ENCODE results near the gene SUGCT.
"Not testable (repeated sequence)": the region's sequence is repeated elsewhere in the genome, so short reads cannot be mapped to it uniquely, and the experiment has no call there.

Gene SUGCT

GRCh38 chr7:40621592-40621998 is 486.8 kb downstream of the SUGCT start:
- no peak for TF ChIP-seq CTCF (conservative IDR thresholded peaks at IDR 0.05; ENCODE audit: low read depth, low read length)
- H3K4me3 ChIP-seq (ENCODE audit: low read length), result no peak overlapping the region
- DNase-seq (ENCODE audit: low read depth), result no peak

GRCh38 chr7:40622941-40623501 is 488.2 kb downstream of the SUGCT start:
- no peak overlapping the region for H3K4me3 ChIP-seq (ENCODE audit: low read length)
- TF ChIP-seq CTCF (conservative IDR thresholded peaks at IDR 0.05; ENCODE audit: low read depth, low read length), result no peak
- DNase-seq (ENCODE audit: low read depth), result no peak

GRCh38 chr7:40623863-40624262 is 489.1 kb downstream of the SUGCT start:
- DNase-seq (ENCODE audit: low read depth), result no peak
- H3K4me3 ChIP-seq (ENCODE audit: low read length), result no peak overlapping the region
- no peak for TF ChIP-seq CTCF (conservative IDR thresholded peaks at IDR 0.05; ENCODE audit: low read depth, low read length)

- not testable (repeated sequence) for H3K4me3 ChIP-seq (ENCODE audit: low read length)
These were observed 492.6 kb downstream of the SUGCT start for GRCh38 chr7:40627361-40627760.

GRCh38 chr7:40629891-40630290 is 495.1 kb downstream of the SUGCT start:
- DNase-seq (ENCODE audit: low read depth), result no peak
- no peak overlapping the region for H3K4me3 ChIP-seq (ENCODE audit: low read length)
- TF ChIP-seq CTCF (conservative IDR thresholded peaks at IDR 0.05; ENCODE audit: low read depth, low read length), result no peak

More at GRCh38 chr7:40627361-40627760, 492.6 kb downstream of the SUGCT start:
- DNase-seq (ENCODE audit: low read depth), result not testable (repeated sequence)

- no peak overlapping the region for H3K4me3 ChIP-seq (ENCODE audit: low read length)
- TF ChIP-seq CTCF (conservative IDR thresholded peaks at IDR 0.05; ENCODE audit: low read depth, low read length), result no peak
- DNase-seq (ENCODE audit: low read depth), result no peak
These were observed 499.3 kb downstream of the SUGCT start for GRCh38 chr7:40634118-40634517.

GRCh38 chr7:40638545-40639320 is 503.9 kb downstream of the SUGCT start:
- no peak for TF ChIP-seq CTCF (conservative IDR thresholded peaks at IDR 0.05; ENCODE audit: low read depth, low read length)
- no peak for DNase-seq (ENCODE audit: low read depth)
- no peak overlapping the region for H3K4me3 ChIP-seq (ENCODE audit: low read length)

Data from retinal pigment epithelial cell (primary cell).